IPS-15b (cell line): ENCODE measurements around the gene GALNT9.
"Not testable (repeated sequence)": the region's sequence is repeated elsewhere in the genome, so short reads cannot be mapped to it uniquely, and the experiment has no call there.

Experiments
- H3K27me3 ChIP-seq: one replicate; pipeline ENCODE4 v1.6.1; 2013; ENCODE audit warnings: low read length; ENCODE audit not compliant: control insufficient read depth, insufficient read depth
- H3K36me3 ChIP-seq: one replicate; pipeline ENCODE4 v1.6.1; 2013; ENCODE audit warnings: low read length; ENCODE audit not compliant: control insufficient read depth, insufficient read depth
- H3K4me1 ChIP-seq: one replicate; pipeline ENCODE4 v1.6.1; 2013; ENCODE audit warnings: mild to moderate bottlenecking, low read length; ENCODE audit not compliant: control insufficient read depth, insufficient read depth
- H3K4me3 ChIP-seq: one replicate; pipeline ENCODE4 v1.5.1; 2013; ENCODE audit warnings: low read depth, low read length
- H3K9ac ChIP-seq: one replicate; pipeline ENCODE4 v1.6.1; 2013; ENCODE audit warnings: low read depth, mild to moderate bottlenecking, low read length
- H3K9me3 ChIP-seq: one replicate; pipeline ENCODE4 v1.6.1; 2013; ENCODE audit warnings: mild to moderate bottlenecking, low read length; ENCODE audit not compliant: control insufficient read depth, insufficient read depth

The GALNT9 gene

DNA sequence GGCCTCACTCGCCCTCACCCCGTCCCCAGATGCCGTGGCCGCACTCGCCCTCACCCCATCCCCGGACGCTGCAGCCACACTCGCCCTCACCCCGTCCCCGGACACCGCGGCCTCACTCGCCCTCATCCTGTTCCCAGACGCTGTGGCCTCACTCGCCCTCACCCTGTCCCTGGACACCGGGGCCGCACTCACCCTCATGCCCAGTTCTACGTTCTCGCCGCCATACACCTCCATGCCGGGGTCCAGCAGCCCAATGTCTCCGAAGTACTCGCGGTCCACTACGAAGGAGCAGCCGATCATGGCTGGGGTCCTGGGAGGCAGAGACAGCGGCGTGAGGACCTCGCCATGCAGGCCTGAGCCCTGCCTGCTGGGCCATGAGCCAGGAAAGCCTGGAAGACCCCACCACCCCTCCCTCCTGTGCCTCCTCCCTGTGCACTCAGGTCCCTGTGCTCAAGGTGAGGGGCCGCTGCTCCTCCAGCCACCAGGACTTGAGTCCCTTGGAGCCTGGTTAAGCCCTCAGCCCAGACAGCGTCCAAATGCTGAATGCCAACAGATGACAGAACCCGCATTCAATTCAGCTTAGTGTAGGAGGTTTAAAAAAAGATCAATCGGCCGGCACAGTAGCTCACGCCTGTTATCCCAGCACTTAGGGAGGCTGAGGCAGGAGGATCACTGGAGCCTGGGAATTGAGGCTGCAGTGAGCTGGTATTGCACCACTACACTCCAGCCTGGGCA, 81.5 kb downstream of the GALNT9 start:
- Histone ChIP-seq H3K4me3 (no peak overlapping the region), H3K4me1 (no peaks in the 10 kb centered on the region), H3K9ac (no peak overlapping the region), H3K27me3 (no peaks in the 10 kb centered on the region), H3K9me3 (no peaks in the 10 kb centered on the region), H3K36me3 (no peaks in the 10 kb centered on the region)

DNA sequence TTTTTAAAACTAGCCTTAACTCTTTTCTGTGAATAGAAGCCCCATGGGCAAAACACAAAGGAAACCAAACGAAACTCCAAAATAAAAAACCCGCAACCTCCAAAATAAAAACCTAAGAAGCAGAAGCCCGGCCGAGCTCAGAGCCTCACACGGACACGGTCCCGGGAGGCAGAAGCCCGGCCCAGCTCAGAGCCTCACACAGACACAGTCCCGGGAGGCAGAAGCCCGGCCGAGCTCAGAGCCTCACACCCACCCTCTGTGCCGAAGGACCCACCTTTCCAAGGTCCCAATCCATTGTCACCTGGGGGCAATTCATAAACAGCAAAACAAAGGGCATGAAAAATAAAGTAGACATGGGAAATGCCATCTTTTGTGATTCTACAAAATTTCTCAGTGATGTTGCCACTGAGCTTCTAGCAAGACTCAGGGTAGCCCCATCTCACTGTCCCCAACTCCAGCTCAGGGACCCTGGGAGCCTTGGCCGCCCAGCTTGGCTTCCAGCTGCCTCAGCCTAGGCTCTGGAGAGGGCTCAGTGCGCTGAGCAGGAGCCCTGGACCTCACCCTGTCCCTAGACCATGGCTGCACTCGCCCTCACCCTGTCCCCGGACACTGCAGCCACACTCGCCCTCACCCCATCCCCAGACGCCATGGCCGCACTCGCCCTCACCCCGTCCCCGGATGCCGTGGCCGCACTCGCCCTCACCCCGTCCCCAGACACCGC, 82.2 kb downstream of the GALNT9 start:
- Histone ChIP-seq H3K4me1 (no peaks in the 10 kb centered on the region), H3K27me3 (no peaks in the 10 kb centered on the region), H3K4me3 (no peak overlapping the region), H3K9me3 (no peaks in the 10 kb centered on the region), H3K36me3 (no peaks in the 10 kb centered on the region), H3K9ac (no peak overlapping the region)

DNA sequence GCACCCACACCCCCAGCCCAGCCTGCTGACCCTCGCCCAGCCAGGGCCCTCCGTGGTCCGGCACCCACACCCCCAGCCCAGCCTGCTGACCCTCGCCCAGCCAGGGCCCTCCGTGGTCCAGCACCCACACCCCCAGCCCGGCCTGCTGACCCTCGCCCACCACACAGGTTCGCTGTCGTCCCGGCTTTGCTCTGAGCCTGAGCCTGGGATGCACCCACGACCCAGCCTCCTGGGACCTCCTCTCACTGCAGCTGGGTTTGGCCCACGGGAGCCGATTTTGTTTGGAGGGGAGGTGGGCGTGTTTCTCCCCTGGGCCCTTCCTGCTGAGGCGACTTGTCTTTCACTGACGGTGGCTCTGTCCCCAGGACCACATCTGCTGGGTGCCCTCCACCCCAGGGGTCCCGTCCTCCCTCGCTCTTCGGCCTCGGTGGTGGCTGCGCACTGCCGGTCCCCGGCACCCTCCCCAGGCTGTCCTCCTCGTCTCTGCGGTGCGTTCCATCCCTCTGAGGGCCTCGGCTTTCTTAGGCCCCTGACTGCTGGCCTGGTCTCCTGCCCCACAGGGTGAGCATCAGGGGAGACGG, 83.8 kb downstream of the GALNT9 start:
- no peak overlapping the region for H3K4me3 ChIP-seq

DNA sequence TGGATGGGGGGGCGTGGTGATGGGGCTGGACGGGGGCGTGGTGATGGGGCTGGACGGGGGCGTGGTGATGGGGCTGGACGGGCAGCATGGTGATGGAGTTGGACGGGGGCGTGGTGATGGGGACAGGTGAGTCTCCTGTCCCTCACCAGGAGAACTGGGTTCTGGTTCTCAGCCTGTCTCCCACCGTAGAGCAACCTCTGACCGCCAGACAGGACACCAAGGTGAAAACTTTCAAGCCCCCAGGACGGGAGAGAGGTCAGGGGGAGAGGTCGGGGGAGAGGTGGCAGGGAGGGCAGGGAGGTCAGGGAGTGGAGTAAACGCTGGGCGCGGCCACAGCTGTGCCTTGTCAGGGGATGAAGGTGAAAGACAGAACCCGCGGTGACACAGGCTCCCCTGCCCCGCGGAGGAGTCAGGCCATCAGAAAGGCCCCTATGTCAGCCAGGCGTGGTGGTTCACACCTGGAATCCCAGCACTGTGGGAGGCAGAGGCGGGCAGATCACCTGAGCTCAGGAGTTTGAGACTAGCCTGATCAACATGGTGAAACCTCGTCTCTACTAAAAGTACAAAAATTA, 84.6 kb downstream of the GALNT9 start:
- Histone ChIP-seq H3K9me3 (no peaks in the 10 kb centered on the region), H3K4me3 (no peak overlapping the region), H3K9ac (no peak overlapping the region), H3K4me1 (no peaks in the 10 kb centered on the region), H3K27me3 (no peaks in the 10 kb centered on the region), H3K36me3 (no peaks in the 10 kb centered on the region)

More for the DNA sequence above, 83.8 kb downstream of the GALNT9 start:
- H3K36me3 ChIP-seq, result no peaks in the 10 kb centered on the region
- H3K4me1 ChIP-seq, result no peaks in the 10 kb centered on the region
- H3K9ac ChIP-seq, result no peak overlapping the region
- H3K9me3 ChIP-seq, result no peaks in the 10 kb centered on the region
- no peaks in the 10 kb centered on the region for H3K27me3 ChIP-seq

DNA sequence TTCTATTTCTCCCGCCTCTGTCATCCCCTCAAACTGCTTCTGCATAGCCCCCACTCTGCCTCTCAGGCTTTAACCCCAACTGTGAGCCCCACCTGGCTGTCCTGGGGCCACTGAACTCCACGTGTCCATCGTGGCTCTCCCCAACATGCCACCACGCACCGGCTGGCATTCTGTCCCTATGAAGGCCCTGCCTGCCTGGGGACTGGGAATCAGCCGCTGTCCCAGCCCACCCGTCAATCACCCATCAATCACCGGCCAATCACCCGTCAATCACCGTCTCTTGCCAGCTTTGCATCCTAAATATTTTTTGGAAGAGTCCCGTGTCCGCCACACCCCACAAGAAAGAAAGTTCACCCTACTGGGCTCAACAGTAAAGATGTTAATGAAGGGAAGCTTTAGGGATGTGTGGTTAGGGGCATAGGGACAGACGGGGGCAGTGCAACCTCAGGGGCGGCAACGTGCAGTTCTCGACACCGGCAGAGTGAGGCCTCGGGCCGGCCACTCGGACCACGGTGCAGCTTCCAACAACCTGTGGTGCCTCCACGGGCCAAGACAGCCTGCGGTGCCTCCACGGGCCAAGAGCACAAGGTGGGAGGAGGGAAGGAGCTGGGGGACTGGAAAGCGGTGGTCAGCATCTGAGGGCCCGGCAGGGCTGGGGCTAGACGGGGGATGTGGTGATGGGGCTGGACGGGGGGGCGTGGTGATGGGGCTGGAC, 85.6 kb downstream of the GALNT9 start:
- Histone ChIP-seq H3K9me3 (no peaks in the 10 kb centered on the region), H3K9ac (no peak overlapping the region), H3K27me3 (peaks cover 7% of the 10 kb centered on the region), H3K36me3 (no peaks in the 10 kb centered on the region), H3K4me3 (no peak overlapping the region), H3K4me1 (no peaks in the 10 kb centered on the region)

DNA sequence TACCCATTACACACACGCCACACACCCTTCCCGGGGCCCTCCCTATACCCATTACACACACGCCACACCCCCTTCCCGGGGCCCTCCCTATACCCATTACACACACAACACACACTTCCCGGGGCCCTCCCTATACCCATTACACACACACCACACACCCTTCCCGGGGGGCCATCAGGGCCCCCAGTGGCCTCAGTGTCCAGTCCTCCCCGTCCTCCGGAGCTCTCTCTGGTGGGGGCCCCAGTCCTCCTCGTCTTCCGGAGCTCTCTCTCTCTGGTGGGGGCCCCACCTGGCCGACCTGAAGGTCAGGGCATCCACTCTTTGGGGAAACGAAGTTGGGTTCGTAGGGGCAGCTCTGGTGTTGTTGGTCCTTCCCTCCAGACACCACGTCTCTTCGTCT, 86.2 kb downstream of the GALNT9 start:
- not testable (repeated sequence) for H3K27me3 ChIP-seq, H3K9me3 ChIP-seq, H3K4me3 ChIP-seq, H3K4me1 ChIP-seq, H3K36me3 ChIP-seq, H3K9ac ChIP-seq

DNA sequence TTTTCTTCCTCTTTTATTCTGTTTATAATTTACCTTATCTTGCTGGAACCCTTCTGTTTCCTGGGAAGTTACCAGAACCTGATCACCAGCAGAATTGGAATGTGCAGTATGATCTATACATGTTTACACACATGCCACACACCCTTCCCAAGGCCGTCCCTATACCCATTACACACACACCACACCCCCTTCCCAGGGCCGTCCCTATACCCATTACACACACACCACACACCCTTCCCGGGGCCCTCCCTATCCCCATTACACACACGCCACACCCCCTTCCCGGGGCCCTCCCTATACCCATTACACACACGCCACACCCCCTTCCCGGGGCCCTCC, 88.8 kb downstream of the GALNT9 start:
- not testable (repeated sequence) for H3K9me3 ChIP-seq, H3K4me1 ChIP-seq, H3K9ac ChIP-seq, H3K27me3 ChIP-seq, H3K4me3 ChIP-seq, H3K36me3 ChIP-seq

DNA sequence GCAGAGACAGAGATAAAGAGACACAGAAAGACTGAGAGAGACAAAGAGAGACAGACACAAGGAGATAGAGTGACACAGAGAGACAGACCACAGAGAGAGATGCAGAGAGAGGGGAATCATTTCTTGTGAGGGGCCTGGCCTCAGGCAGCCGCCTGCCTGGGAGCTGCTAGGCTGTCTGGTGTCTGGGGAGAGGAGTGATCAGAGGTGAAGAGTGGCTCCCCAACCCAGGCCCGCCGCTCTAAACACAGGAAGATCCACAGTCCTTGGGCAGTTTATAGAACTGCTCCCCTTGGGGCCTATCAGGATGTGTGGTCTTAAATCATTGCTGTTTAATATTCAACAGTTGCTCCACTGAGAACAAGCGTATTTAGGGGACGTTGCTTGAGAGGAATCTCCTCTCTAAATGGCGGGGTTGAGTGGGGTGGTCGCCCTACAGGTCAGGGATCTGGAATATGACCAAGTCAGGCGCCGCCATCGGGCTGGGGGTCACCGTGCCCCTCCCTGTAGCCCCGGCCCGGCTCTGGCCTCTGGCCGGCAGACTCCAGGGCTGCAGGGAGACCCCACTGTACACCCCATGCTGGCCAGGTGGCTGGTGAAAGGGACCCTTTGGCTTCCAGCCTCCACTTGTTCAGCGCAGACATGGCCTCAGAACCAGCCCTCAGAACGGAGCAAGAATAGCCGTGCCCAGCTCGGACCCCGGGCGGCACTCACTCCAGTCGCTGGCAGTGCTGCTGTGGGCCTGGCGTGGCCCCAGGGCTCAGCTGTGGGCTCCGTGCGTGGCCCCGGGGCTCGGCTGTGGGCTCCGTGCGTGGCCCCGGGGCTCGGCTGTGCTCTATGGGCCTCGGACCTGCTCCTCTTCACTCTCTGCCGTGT, 89.4 kb downstream of the GALNT9 start:
- H3K9me3 ChIP-seq, result no peaks in the 10 kb centered on the region
- no peak overlapping the region for H3K9ac ChIP-seq
- no peaks in the 10 kb centered on the region for H3K36me3 ChIP-seq
- H3K4me1 ChIP-seq, result no peaks in the 10 kb centered on the region
- H3K27me3 ChIP-seq, result peaks cover 7% of the 10 kb centered on the region
- H3K4me3 ChIP-seq, result no peak overlapping the region

DNA sequence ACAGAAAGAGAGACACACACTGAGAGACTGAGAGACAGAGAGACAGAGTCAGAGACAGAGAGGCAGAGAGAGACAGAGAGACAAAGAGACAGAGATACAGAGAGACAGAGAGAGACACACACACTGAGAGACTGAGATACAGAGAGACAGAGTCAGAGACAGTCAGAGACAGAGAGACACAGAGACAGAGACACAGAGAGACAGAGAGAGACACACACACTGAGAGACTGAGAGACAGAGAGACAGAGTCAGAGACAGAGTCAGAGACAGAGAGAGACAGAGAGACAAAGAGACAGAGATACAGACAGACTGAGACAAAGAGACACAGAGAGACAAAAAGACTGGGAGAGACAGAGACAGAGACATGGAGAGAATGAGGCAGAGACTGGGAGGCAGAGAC, 90.0 kb downstream of the GALNT9 start:
- no peak overlapping the region for H3K4me3 ChIP-seq

DNA sequence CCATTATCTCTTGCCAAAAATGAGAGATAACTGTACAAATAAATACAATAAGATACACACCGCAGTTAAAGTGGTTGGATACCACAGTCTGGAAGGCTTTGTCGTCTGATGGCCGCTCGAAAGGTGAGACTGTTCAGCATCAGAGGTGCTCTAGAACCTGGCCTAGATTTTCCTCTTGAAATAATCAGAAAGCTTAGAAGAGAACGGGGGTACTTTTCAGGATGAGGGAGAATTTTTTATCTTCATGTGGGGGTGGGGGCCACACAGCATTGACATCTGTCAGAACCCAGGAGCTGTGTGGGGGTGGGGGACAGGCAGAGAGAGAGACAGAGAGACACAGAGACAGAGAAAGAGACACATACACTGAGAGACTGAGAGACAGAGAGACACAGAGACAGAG, 90.5 kb downstream of the GALNT9 start:
- Histone ChIP-seq H3K36me3 (no peaks in the 10 kb centered on the region), H3K9me3 (no peaks in the 10 kb centered on the region)

More for the DNA sequence above, 90.0 kb downstream of the GALNT9 start:
- H3K4me1 ChIP-seq, result no peaks in the 10 kb centered on the region
- H3K9me3 ChIP-seq, result no peaks in the 10 kb centered on the region
- peaks cover 7% of the 10 kb centered on the region for H3K27me3 ChIP-seq
- H3K9ac ChIP-seq, result no peak overlapping the region
- H3K36me3 ChIP-seq, result no peaks in the 10 kb centered on the region

DNA sequence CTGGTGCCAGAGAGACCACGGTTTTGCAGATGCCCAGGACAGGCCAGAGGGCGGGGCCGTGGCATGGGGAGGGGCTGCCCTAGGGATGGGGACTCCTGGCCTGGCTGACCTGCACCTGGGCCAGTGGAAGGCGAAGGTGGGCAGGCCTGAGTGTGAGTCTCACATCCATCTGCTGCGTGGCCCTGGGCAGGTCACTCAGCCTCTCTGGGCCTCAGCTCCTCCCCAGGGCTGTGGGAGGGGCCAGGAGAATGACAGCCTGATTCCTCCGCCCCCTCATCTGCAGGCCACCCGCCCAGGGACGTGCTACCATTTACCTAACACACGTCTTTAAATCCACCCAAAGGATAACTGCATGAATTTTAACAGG, 90.9 kb downstream of the GALNT9 start:
- peaks cover 7% of the 10 kb centered on the region for H3K27me3 ChIP-seq
- no peaks in the 10 kb centered on the region for H3K36me3 ChIP-seq
- H3K4me3 ChIP-seq, result no peak overlapping the region
- H3K9me3 ChIP-seq, result no peaks in the 10 kb centered on the region
- no peak overlapping the region for H3K9ac ChIP-seq
- H3K4me1 ChIP-seq, result no peaks in the 10 kb centered on the region

More for the DNA sequence above, 90.5 kb downstream of the GALNT9 start:
- no peak overlapping the region for H3K9ac ChIP-seq
- peaks cover 7% of the 10 kb centered on the region for H3K27me3 ChIP-seq
- no peaks in the 10 kb centered on the region for H3K4me1 ChIP-seq
- no peak overlapping the region for H3K4me3 ChIP-seq
